H1 (cell line): Measurements from ENCODE around the gene TIGD2. TPM values are rescaled to one million over a fixed set of nuclear protein-coding genes. Genes with fewer than 3 reads are reported as not detected.

ENCODE experiments used
- polyA plus RNA-seq, 7 experiments: library from polyadenylated mRNA; depleted of rRNA in 3 of 7; stranded (reverse) in 5 of 7; unstranded in 2 of 7; fragments of >200 nt in 5 of 7; fragments of 200-250 nt in 2 of 7; gene quantifications; 1 replicate in 5 of 7; 2 replicates in 1 of 7; 4 replicates in 1 of 7; pipeline versions ENCODE4 v1.2.1 to v1.2.3, GENCODE V29; 2011 to 2013; ENCODE audit warnings: missing spikeins in 2 of 7, mixed read lengths in 2 of 7
- small RNA-seq: library from polyadenylated mRNA; stranded (forward); fragments of <200 nt; extraction: miRNeasy Mini kit (QIAGEN cat#:217004); gene quantifications from one replicate; pipeline ENCODE3, GENCODE V24; 2013; ENCODE audit not compliant: insufficient read depth
- total RNA-seq: library from RNA; stranded (reverse); fragmentation: NEBNext Ultra II Directional; extraction: Animal tissue kit (Norgen Biotek cat#: 25700); gene quantifications from 2 replicates; pipeline ENCODE4 v1.2.1, GENCODE V29; 2021

Gene TIGD2
- total and polyA plus RNA-seq, 2 of the 8 experiments (the other 6 are each of a cell fraction or from before 2014, with no cell fraction given): 2.4 to 5.7 TPM

Small RNA genes lying within 50 kb of the gene (small RNA-seq; reads per million reads assigned to genes)
- not detected for gene RNU6-907P

Other genes starting within 250 kb of the TIGD2 start
- gene FAM13A, start 54.3 kb upstream of the TIGD2 start, total RNA-seq: 16.2 and 16.5 TPM in 2 replicates
- 7.1 and 8.7 TPM in 2 replicates for gene FAM13A, start 54.3 kb upstream of the TIGD2 start, polyA plus RNA-seq (2011; rRNA removed)
- gene GPRIN3, start 196.3 kb downstream of the TIGD2 start, total RNA-seq: 1.4 and 1.6 TPM in 2 replicates
- 0.16 and 0.17 TPM in 2 replicates for gene GPRIN3, start 196.3 kb downstream of the TIGD2 start, polyA plus RNA-seq (2011; rRNA removed)